ENCODE measurements around the gene PRKAG2. TPM values are rescaled to one million over a fixed set of nuclear protein-coding genes. Genes with fewer than 3 reads are reported as not detected.
"Not testable (repeated sequence)": the region's sequence is repeated elsewhere in the genome, so short reads cannot be mapped to it uniquely, and the experiment has no call there.

PRKAG2 gene
- total and polyA plus RNA-seq, 4 donors: 17.5 to 33.3 (median 23.9) TPM

- peaks cover 0 to 21% (median 0%) of the 10 kb centered on the region in 3 donors for H3K27me3 ChIP-seq (ENCODE audit: control insufficient read depth in 3 of 3, insufficient read depth in 3 of 3, low read length in 2 of 3)
- TF ChIP-seq, protein P1, sequence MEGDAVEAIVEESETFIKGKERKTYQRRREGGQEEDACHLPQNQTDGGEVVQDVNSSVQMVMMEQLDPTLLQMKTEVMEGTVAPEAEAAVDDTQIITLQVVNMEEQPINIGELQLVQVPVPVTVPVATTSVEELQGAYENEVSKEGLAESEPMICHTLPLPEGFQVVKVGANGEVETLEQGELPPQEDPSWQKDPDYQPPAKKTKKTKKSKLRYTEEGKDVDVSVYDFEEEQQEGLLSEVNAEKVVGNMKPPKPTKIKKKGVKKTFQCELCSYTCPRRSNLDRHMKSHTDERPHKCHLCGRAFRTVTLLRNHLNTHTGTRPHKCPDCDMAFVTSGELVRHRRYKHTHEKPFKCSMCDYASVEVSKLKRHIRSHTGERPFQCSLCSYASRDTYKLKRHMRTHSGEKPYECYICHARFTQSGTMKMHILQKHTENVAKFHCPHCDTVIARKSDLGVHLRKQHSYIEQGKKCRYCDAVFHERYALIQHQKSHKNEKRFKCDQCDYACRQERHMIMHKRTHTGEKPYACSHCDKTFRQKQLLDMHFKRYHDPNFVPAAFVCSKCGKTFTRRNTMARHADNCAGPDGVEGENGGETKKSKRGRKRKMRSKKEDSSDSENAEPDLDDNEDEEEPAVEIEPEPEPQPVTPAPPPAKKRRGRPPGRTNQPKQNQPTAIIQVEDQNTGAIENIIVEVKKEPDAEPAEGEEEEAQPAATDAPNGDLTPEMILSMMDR (IDR thresholded peaks at IDR 0.05; ENCODE audit: control extremely low read depth, extremely low read depth): no peak
- peaks cover 0 to 11% (median 3%) of the 10 kb centered on the region in 5 donors for H3K4me1 ChIP-seq (ENCODE audit: control insufficient read depth in 5 of 5, insufficient read depth in 5 of 5, low read length in 5 of 5)
- no peak for ATAC-seq (ENCODE audit: insufficient read depth, low FRiP score)
- no peak for DNase-seq
- H3K9ac ChIP-seq (ENCODE audit: insufficient read depth in 1 of 2, low read length in 2 of 2): no peak overlapping the region
- H3K9me3 ChIP-seq (ENCODE audit: control insufficient read depth in 4 of 4, insufficient read depth in 3 of 4, low read length in 3 of 4): no peaks in the 10 kb centered on the region
- H3K27ac ChIP-seq (ENCODE audit: low read depth in 1 of 2, low read length in 1 of 2): no peak overlapping the region
- H3K36me3 ChIP-seq (ENCODE audit: control insufficient read depth in 4 of 4, insufficient read depth in 4 of 4, low read length in 4 of 4): no peaks in the 10 kb centered on the region
- WGBS, 2 donors: 91 to 96% methylated on average over 3 of the region's 3 CpGs
- no peak overlapping the region for H3K4me3 ChIP-seq
Observed at GRCh38 chr7:151880688-151881087, 3.8 kb upstream of the PRKAG2 start.

GRCh38 chr7:151877911-151878835 is 1.3 kb upstream of the PRKAG2 start:
- no peak overlapping the region for H3K27ac ChIP-seq (ENCODE audit: low read depth in 1 of 2, low read length in 1 of 2)
- peak; percentile 36 to 47 (median 43) for DNase-seq
- H3K4me3 ChIP-seq: no peak overlapping the region
- no peak for ATAC-seq (ENCODE audit: insufficient read depth, low FRiP score)
- H3K9ac ChIP-seq (ENCODE audit: insufficient read depth in 1 of 2, low read length in 2 of 2): no peak overlapping the region
- H3K36me3 ChIP-seq (ENCODE audit: control insufficient read depth in 4 of 4, insufficient read depth in 4 of 4, low read length in 4 of 4): no peaks in the 10 kb centered on the region
- TF ChIP-seq, protein P1 (IDR thresholded peaks at IDR 0.05; ENCODE audit: control extremely low read depth, extremely low read depth): no peak
- peaks cover 0 to 17% (median 3%) of the 10 kb centered on the region in 5 donors for H3K4me1 ChIP-seq (ENCODE audit: control insufficient read depth in 5 of 5, insufficient read depth in 5 of 5, low read length in 5 of 5)
- peaks cover 0 to 12% (median 0%) of the 10 kb centered on the region in 3 donors for H3K27me3 ChIP-seq (ENCODE audit: control insufficient read depth in 3 of 3, insufficient read depth in 3 of 3, low read length in 2 of 3)
- no peaks in the 10 kb centered on the region for H3K9me3 ChIP-seq (ENCODE audit: control insufficient read depth in 4 of 4, insufficient read depth in 3 of 4, low read length in 3 of 4)
- 23 to 32% methylated on average over 30 of the region's 30 CpGs for WGBS, 2 donors

GRCh38 chr7:151875942-151876898 is 695 bp downstream of the PRKAG2 start:
- peak; percentile 77 for ATAC-seq (ENCODE audit: insufficient read depth, low FRiP score)
- TF ChIP-seq, protein P1 (IDR thresholded peaks at IDR 0.05; ENCODE audit: control extremely low read depth, extremely low read depth): no peak
- H3K9ac ChIP-seq (ENCODE audit: insufficient read depth in 1 of 2, low read length in 2 of 2): peak overlapping the region in 1 of 2 donors; percentile 68
- H3K36me3 ChIP-seq (ENCODE audit: control insufficient read depth in 4 of 4, insufficient read depth in 4 of 4, low read length in 4 of 4): no peaks in the 10 kb centered on the region
- H3K27ac ChIP-seq (ENCODE audit: low read depth in 1 of 2, low read length in 1 of 2): peak overlapping the region; percentile 92 to 93
- peaks cover 0 to 9% (median 0%) of the 10 kb centered on the region in 3 donors for H3K27me3 ChIP-seq (ENCODE audit: control insufficient read depth in 3 of 3, insufficient read depth in 3 of 3, low read length in 2 of 3)
- DNase-seq: peak; percentile 90 to 94 (median 91)
- H3K4me3 ChIP-seq: peak overlapping the region; percentile 71
- 0 to 1% methylated on average over 73 to 93 of the region's 93 CpGs for WGBS, 2 donors
- peaks cover 0 to 17% (median 4%) of the 10 kb centered on the region in 5 donors for H3K4me1 ChIP-seq (ENCODE audit: control insufficient read depth in 5 of 5, insufficient read depth in 5 of 5, low read length in 5 of 5)
- H3K9me3 ChIP-seq (ENCODE audit: control insufficient read depth in 4 of 4, insufficient read depth in 3 of 4, low read length in 3 of 4): no peaks in the 10 kb centered on the region

DNA sequence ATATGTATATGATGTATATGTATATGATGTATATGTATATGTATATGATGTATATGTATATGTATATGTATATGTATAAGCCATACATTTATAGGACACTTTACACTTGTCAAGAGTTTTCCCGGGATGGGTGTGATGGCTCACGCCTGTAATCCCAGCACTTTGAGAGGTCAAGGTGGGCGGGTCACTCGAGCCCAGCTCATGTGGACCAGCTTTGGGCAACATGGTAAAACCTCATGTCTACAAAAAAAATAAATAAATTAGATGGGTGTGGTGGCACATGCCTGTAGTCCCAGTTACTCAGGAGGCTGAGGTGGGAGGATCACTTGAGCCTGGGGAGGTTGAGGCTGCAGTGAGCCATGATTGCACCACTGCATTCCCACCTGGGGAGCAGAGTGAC is 2.4 kb downstream of the PRKAG2 start:
- Histone ChIP-seq H3K27ac (ENCODE audit: low read depth in 1 of 2, low read length in 1 of 2) (peak overlapping the region in 1 of 2 donors; percentile 92), H3K4me1 (ENCODE audit: control insufficient read depth in 5 of 5, insufficient read depth in 5 of 5, low read length in 5 of 5) (peaks cover under 1 to 29% (median 9%) of the 10 kb centered on the region in 5 donors)

More for the DNA sequence above, 2.4 kb downstream of the PRKAG2 start:
- H3K27me3 ChIP-seq (ENCODE audit: control insufficient read depth in 3 of 3, insufficient read depth in 3 of 3, low read length in 2 of 3); DNase-seq; H3K9me3 ChIP-seq (ENCODE audit: control insufficient read depth in 4 of 4, insufficient read depth in 3 of 4, low read length in 3 of 4); H3K36me3 ChIP-seq (ENCODE audit: control insufficient read depth in 4 of 4, insufficient read depth in 4 of 4, low read length in 4 of 4); H3K4me3 ChIP-seq; ATAC-seq (ENCODE audit: insufficient read depth, low FRiP score): not testable (repeated sequence)
- peak overlapping the region in 1 of 2 donors; percentile 30 for H3K9ac ChIP-seq (ENCODE audit: insufficient read depth in 1 of 2, low read length in 2 of 2)
- WGBS, 2 donors: 81 to 82% methylated on average over 4 of the region's 4 CpGs
